ENCODE measurements around the gene PAK4. TPM values are rescaled to one million over a fixed set of nuclear protein-coding genes. Genes with fewer than 3 reads are reported as not detected.

Gene PAK4
- total RNA-seq, 4 donors from 2014 or later, result 20.7 to 25.3 (median 23.6) TPM

GRCh38 chr19:39144290-39145071, 18.9 kb downstream of the PAK4 start:
- no peak for TF ChIP-seq POLR2A (IDR thresholded peaks at IDR 0.05)
- TF ChIP-seq EP300 (IDR thresholded peaks at IDR 0.05), result no peak
- Histone ChIP-seq H3K27ac (peak overlapping the region; percentile 87), H3K27me3 (no peaks in the 10 kb centered on the region), H3K36me3 (no peaks in the 10 kb centered on the region), H3K4me3 (peak overlapping the region; percentile 7), H3K4me1 (peaks cover 40% of the 10 kb centered on the region), H3K9me3 (no peaks in the 10 kb centered on the region)
- 39% methylated on average over 14 of the region's 14 CpGs for WGBS
- no peak for DNase-seq (ENCODE audit: low spot score in 2 of 2)

- Histone ChIP-seq H3K9me3 (no peaks in the 10 kb centered on the region), H3K27me3 (no peaks in the 10 kb centered on the region), H3K4me3 (no peak overlapping the region), H3K27ac (peak overlapping the region; percentile 87), H3K4me1 (peaks cover 32% of the 10 kb centered on the region), H3K36me3 (no peaks in the 10 kb centered on the region)
- DNase-seq (ENCODE audit: low spot score in 2 of 2), result no peak
- TF ChIP-seq POLR2A (IDR thresholded peaks at IDR 0.05) (no peak), POLR2AphosphoS5 (IDR thresholded peaks at IDR 0.05) (no peak), EP300 (IDR thresholded peaks at IDR 0.05) (no peak)
- TF ChIP-seq, protein P1, sequence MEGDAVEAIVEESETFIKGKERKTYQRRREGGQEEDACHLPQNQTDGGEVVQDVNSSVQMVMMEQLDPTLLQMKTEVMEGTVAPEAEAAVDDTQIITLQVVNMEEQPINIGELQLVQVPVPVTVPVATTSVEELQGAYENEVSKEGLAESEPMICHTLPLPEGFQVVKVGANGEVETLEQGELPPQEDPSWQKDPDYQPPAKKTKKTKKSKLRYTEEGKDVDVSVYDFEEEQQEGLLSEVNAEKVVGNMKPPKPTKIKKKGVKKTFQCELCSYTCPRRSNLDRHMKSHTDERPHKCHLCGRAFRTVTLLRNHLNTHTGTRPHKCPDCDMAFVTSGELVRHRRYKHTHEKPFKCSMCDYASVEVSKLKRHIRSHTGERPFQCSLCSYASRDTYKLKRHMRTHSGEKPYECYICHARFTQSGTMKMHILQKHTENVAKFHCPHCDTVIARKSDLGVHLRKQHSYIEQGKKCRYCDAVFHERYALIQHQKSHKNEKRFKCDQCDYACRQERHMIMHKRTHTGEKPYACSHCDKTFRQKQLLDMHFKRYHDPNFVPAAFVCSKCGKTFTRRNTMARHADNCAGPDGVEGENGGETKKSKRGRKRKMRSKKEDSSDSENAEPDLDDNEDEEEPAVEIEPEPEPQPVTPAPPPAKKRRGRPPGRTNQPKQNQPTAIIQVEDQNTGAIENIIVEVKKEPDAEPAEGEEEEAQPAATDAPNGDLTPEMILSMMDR (IDR thresholded peaks at IDR 0.05), result no peak
- 38% methylated on average over 15 of the region's 26 CpGs for WGBS
Measured at GRCh38 chr19:39145180-39145953, 19.8 kb downstream of the PAK4 start.

DNA sequence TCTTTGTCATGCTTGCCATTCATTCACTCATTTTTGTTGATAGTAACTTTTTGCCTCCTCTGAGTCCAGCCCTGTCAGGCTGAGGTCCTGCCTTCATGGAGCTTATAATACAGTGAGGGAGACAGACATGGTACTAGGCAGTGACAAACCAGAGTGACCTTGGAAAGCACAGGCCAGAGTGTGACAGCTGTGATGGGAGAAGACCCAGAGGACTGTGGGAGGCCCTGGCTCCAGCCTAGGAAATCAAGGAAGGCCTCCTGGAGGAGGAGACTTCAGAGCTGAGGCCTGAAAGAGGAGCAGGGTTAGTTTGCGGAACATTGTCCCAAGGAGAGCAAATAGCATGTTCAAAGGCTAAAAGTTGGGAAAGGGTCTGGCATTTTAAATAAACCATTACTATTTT, 20.5 kb downstream of the PAK4 start:
- 100% methylated on average over 1 of the region's 1 CpG for WGBS
- H3K4me3 ChIP-seq, result no peak overlapping the region
- no peaks in the 10 kb centered on the region for H3K9me3 ChIP-seq
- TF ChIP-seq EP300 (IDR thresholded peaks at IDR 0.05) (no peak), POLR2A (IDR thresholded peaks at IDR 0.05) (no peak), POLR2AphosphoS5 (IDR thresholded peaks at IDR 0.05) (no peak)
- TF ChIP-seq, protein P1 (IDR thresholded peaks at IDR 0.05), result no peak
- no peak for DNase-seq (ENCODE audit: low spot score in 2 of 2)
- peaks cover 35% of the 10 kb centered on the region for H3K4me1 ChIP-seq
- H3K27ac ChIP-seq, result peak overlapping the region; percentile 87
- no peaks in the 10 kb centered on the region for H3K27me3 ChIP-seq
- no peaks in the 10 kb centered on the region for H3K36me3 ChIP-seq

GRCh38 chr19:39146686-39147450, 21.3 kb downstream of the PAK4 start:
- WGBS, result 82% methylated on average over 7 of the region's 7 CpGs
- Histone ChIP-seq H3K9me3 (no peaks in the 10 kb centered on the region), H3K4me1 (peaks cover 36% of the 10 kb centered on the region), H3K4me3 (no peak overlapping the region), H3K36me3 (no peaks in the 10 kb centered on the region), H3K27me3 (no peaks in the 10 kb centered on the region), H3K27ac (peak overlapping the region; percentile 87)
- DNase-seq (ENCODE audit: low spot score in 2 of 2), result no peak
- TF ChIP-seq, protein P1 (IDR thresholded peaks at IDR 0.05), result no peak
- TF ChIP-seq POLR2AphosphoS5 (IDR thresholded peaks at IDR 0.05) (no peak), POLR2A (IDR thresholded peaks at IDR 0.05) (no peak), EP300 (IDR thresholded peaks at IDR 0.05) (no peak)

- peaks cover 36% of the 10 kb centered on the region for H3K4me1 ChIP-seq
Measured at GRCh38 chr19:39147480-39147879, 21.9 kb downstream of the PAK4 start.

More at GRCh38 chr19:39147480-39147879, 21.9 kb downstream of the PAK4 start:
- no peak for DNase-seq (ENCODE audit: low spot score in 2 of 2)
- no peaks in the 10 kb centered on the region for H3K36me3 ChIP-seq
- TF ChIP-seq EP300 (IDR thresholded peaks at IDR 0.05) (no peak), POLR2A (IDR thresholded peaks at IDR 0.05) (no peak), POLR2AphosphoS5 (IDR thresholded peaks at IDR 0.05) (no peak)
- TF ChIP-seq, protein P1 (IDR thresholded peaks at IDR 0.05), result no peak
- H3K9me3 ChIP-seq, result no peaks in the 10 kb centered on the region
- no peak overlapping the region for H3K4me3 ChIP-seq
- no peaks in the 10 kb centered on the region for H3K27me3 ChIP-seq
- 82% methylated on average over 3 of the region's 3 CpGs for WGBS
- H3K27ac ChIP-seq, result no peak overlapping the region

Measured in suprapubic skin (tissue), 4 donors.